GM12872 (cell line): ENCODE data around the gene VAPA.

Source experiments
- TF ChIP-seq, protein P1 (sequence below): IDR thresholded peaks from 3 replicates; pipeline ENCODE4 v1.5.1; 2011; ENCODE audit warnings: low read depth, mild to moderate bottlenecking, low read length, moderate library complexity; ENCODE audit not compliant: insufficient read depth

VAPA gene

DNA sequence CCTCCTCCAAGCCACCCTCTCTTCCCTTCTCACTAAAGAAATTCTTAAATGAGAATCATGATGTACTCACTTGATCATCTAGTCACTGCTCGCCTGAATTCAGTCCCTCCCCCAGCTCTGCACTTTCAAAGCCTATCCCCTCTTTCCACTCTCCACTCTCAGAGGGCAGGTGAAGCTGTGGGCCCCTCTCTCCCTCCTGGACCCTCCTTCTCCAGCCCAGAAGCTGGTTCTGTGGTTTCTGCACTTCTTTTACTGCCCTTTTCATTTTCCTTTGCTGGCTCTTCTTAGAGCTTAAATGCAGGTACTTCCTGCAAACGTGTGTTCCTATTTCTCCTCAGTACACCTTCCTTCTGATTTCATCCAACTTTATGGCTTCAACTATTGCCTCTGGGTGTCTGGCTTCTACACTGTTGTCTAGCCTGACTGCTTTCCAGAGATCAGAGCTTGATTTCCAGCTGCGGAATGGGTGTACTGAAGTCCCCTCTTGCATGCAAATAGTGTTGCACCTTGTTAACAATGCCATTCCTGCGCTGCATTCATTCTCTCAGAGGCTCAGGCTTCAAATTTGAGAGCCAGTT, 43.3 kb upstream of the VAPA start:
- TF ChIP-seq, protein P1, sequence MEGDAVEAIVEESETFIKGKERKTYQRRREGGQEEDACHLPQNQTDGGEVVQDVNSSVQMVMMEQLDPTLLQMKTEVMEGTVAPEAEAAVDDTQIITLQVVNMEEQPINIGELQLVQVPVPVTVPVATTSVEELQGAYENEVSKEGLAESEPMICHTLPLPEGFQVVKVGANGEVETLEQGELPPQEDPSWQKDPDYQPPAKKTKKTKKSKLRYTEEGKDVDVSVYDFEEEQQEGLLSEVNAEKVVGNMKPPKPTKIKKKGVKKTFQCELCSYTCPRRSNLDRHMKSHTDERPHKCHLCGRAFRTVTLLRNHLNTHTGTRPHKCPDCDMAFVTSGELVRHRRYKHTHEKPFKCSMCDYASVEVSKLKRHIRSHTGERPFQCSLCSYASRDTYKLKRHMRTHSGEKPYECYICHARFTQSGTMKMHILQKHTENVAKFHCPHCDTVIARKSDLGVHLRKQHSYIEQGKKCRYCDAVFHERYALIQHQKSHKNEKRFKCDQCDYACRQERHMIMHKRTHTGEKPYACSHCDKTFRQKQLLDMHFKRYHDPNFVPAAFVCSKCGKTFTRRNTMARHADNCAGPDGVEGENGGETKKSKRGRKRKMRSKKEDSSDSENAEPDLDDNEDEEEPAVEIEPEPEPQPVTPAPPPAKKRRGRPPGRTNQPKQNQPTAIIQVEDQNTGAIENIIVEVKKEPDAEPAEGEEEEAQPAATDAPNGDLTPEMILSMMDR = no peak

DNA sequence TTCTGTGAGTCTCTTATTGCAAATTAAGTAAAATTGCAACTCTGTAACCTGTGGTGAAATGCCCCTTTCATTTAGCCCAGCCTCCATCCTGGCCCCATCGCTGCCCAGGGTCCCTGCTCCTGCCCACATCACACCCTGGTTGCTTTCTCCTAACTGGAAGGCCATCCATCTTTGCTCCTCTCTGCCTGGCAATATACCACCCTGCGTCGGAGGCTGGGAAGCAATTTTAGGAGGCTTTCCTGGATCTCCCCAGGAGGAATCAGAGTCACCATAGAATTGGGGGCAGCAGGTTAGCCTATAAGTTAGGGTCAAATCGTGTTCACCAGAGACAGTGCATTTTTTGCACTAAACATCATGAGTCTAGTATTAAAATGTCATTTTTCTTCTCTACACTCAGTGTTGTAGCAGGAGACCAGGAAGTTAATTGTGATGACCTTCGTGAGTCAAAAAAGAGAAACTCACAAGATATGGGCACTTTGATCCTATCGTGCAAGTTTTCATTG, 42.5 kb upstream of the VAPA start:
- TF ChIP-seq, protein P1 = no peak

DNA sequence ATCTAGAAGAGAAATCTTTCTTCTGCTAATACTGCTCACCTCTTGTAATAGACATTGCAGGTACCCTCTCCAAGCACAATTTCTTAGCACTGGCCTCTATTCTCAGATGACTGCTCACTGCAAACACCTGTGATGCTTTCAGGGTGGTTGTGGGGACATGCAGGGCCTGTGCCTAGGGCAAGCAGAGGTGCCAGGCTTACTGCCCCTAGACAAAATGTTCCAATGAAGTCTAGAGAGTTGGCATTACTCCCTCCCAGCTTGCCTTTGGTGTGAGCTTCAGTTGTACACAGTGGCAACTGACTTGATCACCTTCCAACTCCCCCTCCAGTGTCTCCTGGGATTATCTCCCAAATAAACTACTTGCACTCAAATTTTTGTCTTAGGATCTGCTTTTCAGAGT, 41.0 kb upstream of the VAPA start:
- TF ChIP-seq, protein P1 = no peak

DNA sequence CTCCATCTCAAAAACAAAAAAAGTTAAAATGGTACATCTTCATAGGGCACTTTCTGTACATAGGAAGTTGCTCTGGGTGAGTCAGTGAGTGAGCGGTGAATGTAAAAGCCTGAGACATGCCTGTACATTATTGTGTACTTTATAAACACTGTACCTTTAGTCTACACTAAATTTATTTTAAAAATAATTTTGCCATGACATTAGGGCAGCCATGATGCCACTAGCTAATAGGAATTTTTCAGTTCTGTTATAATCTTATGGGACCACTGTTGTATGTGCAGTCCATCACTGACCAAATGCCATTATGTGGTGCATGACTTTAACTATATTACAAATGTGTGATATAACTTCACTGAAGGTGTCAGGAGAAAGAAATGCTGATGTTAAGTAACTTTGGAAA, 39.1 kb upstream of the VAPA start:
- TF ChIP-seq, protein P1 = no peak

DNA sequence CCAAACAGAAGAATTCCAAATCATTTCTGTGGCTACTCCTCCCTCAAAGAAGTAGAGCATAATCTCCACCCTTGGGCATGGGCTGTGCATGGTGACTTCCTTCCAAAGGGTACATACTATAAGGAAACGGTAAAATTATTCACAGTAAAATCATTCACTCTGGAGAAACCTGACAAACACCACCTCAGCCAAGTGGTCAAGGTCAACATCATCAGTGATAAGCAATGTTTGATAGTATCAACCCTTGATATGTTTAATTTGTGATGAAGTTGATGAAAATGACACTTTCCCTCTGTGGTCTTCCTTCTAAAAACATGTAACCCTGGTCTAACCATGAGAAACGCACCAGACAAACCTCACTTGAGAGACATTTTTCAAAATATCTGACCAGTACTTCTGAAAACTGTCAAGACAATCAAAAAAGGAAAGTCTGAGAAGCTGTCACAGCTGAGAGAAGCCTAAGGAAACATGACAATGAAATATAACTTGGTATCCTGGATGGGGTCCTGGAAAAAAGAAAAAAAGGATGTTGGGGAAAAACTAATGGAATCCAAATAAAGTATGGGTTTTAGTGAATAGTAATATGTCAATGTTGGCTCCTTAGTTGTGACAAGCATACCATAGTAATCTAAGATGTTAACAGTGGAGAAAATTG, 37.5 kb upstream of the VAPA start:
- TF ChIP-seq, protein P1 = no peak

DNA sequence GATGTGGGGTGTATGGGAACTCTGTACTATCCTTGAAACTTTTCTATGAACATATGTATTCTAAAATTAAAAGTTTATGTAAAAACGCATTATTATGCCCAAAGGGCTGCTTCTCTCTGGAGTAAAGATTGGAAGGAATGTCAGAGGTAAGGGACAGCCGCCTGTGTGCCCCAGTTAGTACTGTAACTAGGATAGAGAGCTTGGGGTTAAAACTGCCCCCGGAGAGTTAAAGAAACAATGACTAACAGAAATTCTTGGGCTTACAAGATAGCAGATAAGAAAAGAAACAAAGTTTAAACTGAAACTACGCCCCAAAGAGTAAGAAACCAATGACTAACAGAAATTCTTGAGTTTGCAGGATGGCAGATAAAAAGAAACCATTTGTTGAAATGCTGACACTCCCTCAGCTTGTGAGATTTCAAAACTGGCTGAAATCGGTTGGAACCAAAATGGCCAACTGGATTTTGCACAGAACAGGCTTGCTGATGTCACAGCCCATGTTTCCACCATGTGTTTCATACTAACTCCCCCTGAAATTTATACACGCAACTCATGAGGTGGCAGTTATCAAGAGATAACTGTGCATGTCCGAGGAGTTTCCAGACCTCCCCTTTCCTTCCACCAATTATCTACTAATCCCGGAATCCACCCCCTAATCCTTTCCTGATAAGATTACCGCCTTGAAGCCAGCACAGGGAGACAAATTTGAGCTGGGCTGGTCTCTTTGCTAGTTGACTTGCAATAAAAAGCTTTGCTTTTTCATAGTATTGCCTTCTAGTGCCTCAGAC, 36.8 kb upstream of the VAPA start:
- TF ChIP-seq, protein P1 = no peak

DNA sequence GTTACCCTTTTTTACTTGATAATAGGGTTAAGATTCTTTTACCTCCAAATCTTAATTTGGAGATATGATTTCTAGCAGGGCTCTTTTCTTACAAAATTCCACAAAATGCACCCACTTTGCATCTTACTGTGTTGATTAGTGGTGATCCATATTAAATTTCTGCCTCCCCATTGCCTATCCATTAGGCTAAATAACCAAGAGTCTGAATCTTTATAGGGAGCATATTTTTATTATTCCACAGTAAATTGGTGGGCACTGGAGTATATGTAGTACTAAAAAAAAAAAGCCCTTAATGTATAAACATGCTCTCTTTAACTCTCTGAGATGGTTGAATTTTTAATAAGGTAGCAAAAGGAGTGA, 36.2 kb upstream of the VAPA start:
- TF ChIP-seq, protein P1 = no peak
